H1 (cell line): Measurements from ENCODE around the gene TAS2R42. TPM values are rescaled to one million over a fixed set of nuclear protein-coding genes. Genes with fewer than 3 reads are reported as not detected.

Experiments used
- BRCA1 ChIP-seq: IDR thresholded peaks from 2 replicates; pipeline ENCODE4 v1.6.1; 2012; ENCODE audit warnings: low read depth, low read length, improper control_type of control experiment
- CEBPB ChIP-seq: IDR thresholded peaks from 2 replicates; pipeline ENCODE4 v1.6.1; 2012; ENCODE audit warnings: low read depth, low read length
- CTCF ChIP-seq, 3 experiments: IDR thresholded peaks; 1 replicate in 2 of 3; 2 replicates in 1 of 3; pipeline versions ENCODE4 v1.5.1 to v1.6.1; 2011; ENCODE audit warnings: low read length in 3 of 3, mild to moderate bottlenecking in 3 of 3, inconsistent platforms in 2 of 3, low read depth in 1 of 3, moderate library complexity in 1 of 3; ENCODE audit not compliant: insufficient read depth in 1 of 3; ENCODE audit errors: control extremely low read depth in 1 of 3
- JUND ChIP-seq: IDR thresholded peaks from 2 replicates; pipeline ENCODE4 v1.6.1; 2011; ENCODE audit warnings: mild to moderate bottlenecking, improper control_type of control experiment, low read length
- POLR2AphosphoS5 ChIP-seq: IDR thresholded peaks from 2 replicates; pipeline ENCODE4 v1.6.1; 2011; ENCODE audit warnings: low read depth, low read length
- SIN3A ChIP-seq, 2 experiments: IDR thresholded peaks in 1 of 2; conservative IDR thresholded peaks in 1 of 2; 2 replicates each; pipeline ENCODE4 v1.6.1; 2011 to 2012; ENCODE audit warnings: low read length in 2 of 2, improper control_type of control experiment in 1 of 2, low read depth in 1 of 2, mild to moderate bottlenecking in 1 of 2
- SP1 ChIP-seq: IDR thresholded peaks from 2 replicates; pipeline ENCODE4 v1.6.1; 2011; ENCODE audit warnings: low read depth, low read length
- SP4 ChIP-seq: IDR thresholded peaks from 2 replicates; pipeline ENCODE4 v1.6.1; 2012; ENCODE audit warnings: low read length, inconsistent platforms
- SRF ChIP-seq: IDR thresholded peaks from 2 replicates; pipeline ENCODE4 v1.6.1; 2011; ENCODE audit warnings: mild to moderate bottlenecking, low read depth, low read length, moderate library complexity
- polyA plus RNA-seq, 7 experiments: library from polyadenylated mRNA; depleted of rRNA in 3 of 7; stranded (reverse) in 5 of 7; unstranded in 2 of 7; fragments of >200 nt in 5 of 7; fragments of 200-250 nt in 2 of 7; gene quantifications; 1 replicate in 5 of 7; 2 replicates in 1 of 7; 4 replicates in 1 of 7; pipeline versions ENCODE4 v1.2.1 to v1.2.3, GENCODE V29; 2011 to 2013; ENCODE audit warnings: missing spikeins in 2 of 7, mixed read lengths in 2 of 7
- total RNA-seq: library from RNA; stranded (reverse); fragmentation: NEBNext Ultra II Directional; extraction: Animal tissue kit (Norgen Biotek cat#: 25700); gene quantifications from 2 replicates; pipeline ENCODE4 v1.2.1, GENCODE V29; 2021

The TAS2R42 gene
- total and polyA plus RNA-seq, 2 of the 8 experiments (the other 6 are each of a cell fraction or from before 2014, with no cell fraction given): not detected

- TF ChIP-seq CTCF (IDR thresholded peaks at IDR 0.05; ENCODE audit: control extremely low read depth in 1 of 3, insufficient read depth in 1 of 3, low read depth in 1 of 3, low read length in 3 of 3) (no peak), BRCA1 (no peak), CEBPB (no peak), SRF (no peak), SP1 (no peak), JUND (no peak), SIN3A (conservative IDR thresholded peaks at IDR 0.05 in 1 of 2, IDR thresholded peaks at IDR 0.05 in 1 of 2; ENCODE audit: low read depth in 1 of 2, low read length in 2 of 2) (no peak), POLR2AphosphoS5 (no peak), SP4 (no peak)
These were observed 12.7 kb downstream of the TAS2R42 start (continued) for GRCh38 chr12:11174022-11174421.
